Liver (tissue), 3 donors: ENCODE results near the gene TPTE.
"Not testable (repeated sequence)": the region's sequence is repeated elsewhere in the genome, so short reads cannot be mapped to it uniquely, and the experiment has no call there.

Source experiments
- SP1 ChIP-seq: IDR thresholded peaks from 2 replicates; pipeline ENCODE4 v1.6.1; 2018; ENCODE audit warnings: antibody characterized with exemption, mild to moderate bottlenecking
- TF ChIP-seq, protein P1 (sequence below): fragments of 150-350 bp; IDR thresholded peaks from 2 replicates; pipeline ENCODE4 v1.5.1; 2017; ENCODE audit warnings: improper control_type of control experiment, low read depth, low read length; ENCODE audit not compliant: missing input control
- donor health status: healthy.
- donor health status: healthy.

DNA sequence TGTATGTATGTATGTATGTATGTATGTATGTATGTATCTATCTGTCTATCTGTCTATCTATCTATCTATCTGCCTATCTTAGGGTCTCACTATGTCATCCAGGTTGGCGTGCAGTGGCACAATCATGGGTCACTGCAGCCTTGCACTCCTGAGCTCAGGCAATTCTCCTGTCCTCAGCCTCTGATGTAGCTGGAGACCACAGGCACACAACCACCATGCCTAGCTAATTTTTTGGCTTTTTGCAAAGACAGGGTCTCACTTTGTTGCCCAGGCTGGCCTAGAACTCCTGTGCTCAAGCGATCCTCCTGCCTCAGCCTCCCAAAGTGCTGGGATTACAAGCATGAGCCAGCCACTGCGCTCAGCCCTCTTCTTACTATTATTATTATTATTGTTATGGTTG, 4.5 kb upstream of the TPTE start:
- TF ChIP-seq SP1: not testable (repeated sequence)
- TF ChIP-seq, protein P1, sequence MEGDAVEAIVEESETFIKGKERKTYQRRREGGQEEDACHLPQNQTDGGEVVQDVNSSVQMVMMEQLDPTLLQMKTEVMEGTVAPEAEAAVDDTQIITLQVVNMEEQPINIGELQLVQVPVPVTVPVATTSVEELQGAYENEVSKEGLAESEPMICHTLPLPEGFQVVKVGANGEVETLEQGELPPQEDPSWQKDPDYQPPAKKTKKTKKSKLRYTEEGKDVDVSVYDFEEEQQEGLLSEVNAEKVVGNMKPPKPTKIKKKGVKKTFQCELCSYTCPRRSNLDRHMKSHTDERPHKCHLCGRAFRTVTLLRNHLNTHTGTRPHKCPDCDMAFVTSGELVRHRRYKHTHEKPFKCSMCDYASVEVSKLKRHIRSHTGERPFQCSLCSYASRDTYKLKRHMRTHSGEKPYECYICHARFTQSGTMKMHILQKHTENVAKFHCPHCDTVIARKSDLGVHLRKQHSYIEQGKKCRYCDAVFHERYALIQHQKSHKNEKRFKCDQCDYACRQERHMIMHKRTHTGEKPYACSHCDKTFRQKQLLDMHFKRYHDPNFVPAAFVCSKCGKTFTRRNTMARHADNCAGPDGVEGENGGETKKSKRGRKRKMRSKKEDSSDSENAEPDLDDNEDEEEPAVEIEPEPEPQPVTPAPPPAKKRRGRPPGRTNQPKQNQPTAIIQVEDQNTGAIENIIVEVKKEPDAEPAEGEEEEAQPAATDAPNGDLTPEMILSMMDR: not testable (repeated sequence)
